Ovary (tissue), 9 donors: ENCODE results near the gene ARHGAP10. TPM values are rescaled to one million over a fixed set of nuclear protein-coding genes. Genes with fewer than 3 reads are reported as not detected.

Source experiments
- DNase-seq, 5 donors: peaks; one replicate each; pipeline ENCODE4 v3.0.0-alpha.2; 2019 to 2020
- H3K27ac ChIP-seq, 2 donors: fragments of 200-600 bp; one replicate each; pipeline versions ENCODE4 v1.5.1 to v1.8.0; 2019 to 2022
- H3K27me3 ChIP-seq: fragments of 200-600 bp; one replicate; pipeline ENCODE4 v1.8.0; 2022
- H3K36me3 ChIP-seq: fragments of 200-600 bp; sonication (generic); one replicate; pipeline ENCODE4 v1.5.1; 2019
- H3K4me1 ChIP-seq: one replicate; pipeline ENCODE4 v1.8.1; 2013; ENCODE audit warnings: mild to moderate bottlenecking, moderate library complexity; ENCODE audit not compliant: insufficient read depth
- H3K4me3 ChIP-seq: fragments of 200-600 bp; sonication (generic); one replicate; pipeline ENCODE4 v1.5.1; 2017
- H3K9me3 ChIP-seq, 2 donors: fragments of 200-600 bp in 1 of 2; sonication (generic) in 1 of 2; one replicate each; pipeline versions ENCODE4 v1.5.1 to v1.8.1; 2013 to 2019; ENCODE audit warnings: mild to moderate bottlenecking in 1 of 2, moderate library complexity in 1 of 2
- CTCF ChIP-seq, 3 donors: fragments of 450-650 bp in 2 of 3; fragments of 200-600 bp in 1 of 3; IDR thresholded peaks; one replicate each; pipeline versions ENCODE4 v1.5.1 to v1.8.0; 2016 to 2022; ENCODE audit warnings: antibody characterized with exemption in 3 of 3, mild to moderate bottlenecking in 1 of 3
- EP300 ChIP-seq: sonication (generic); formaldehyde crosslinking; IDR thresholded peaks from one replicate; pipeline ENCODE4 v1.6.1; 2017; ENCODE audit warnings: antibody characterized with exemption
- POLR2A ChIP-seq: fragments of 450-650 bp; IDR thresholded peaks from one replicate; pipeline ENCODE4 v1.6.1; 2017; ENCODE audit warnings: antibody characterized with exemption, mild to moderate bottlenecking, moderate library complexity
- WGBS, 3 donors: extraction: QIAGEN DNeasy Blood & Tissue Kit in 1 of 3; methylation state at CpG; one replicate each; pipeline versions ENCODE4 v1.1.5 to v1.1.7; 2013 to 2017; 5-methylcytosine and 5-hydroxymethylcytosine counted together
- intact Hi-C, 4 donors: fragments of 100-400 bp; cut with DNase I; formaldehyde crosslinking; loops; one replicate each; pipeline versions ENCODE4 v1.11.0 to v1.15.1; 2022 to 2023
- polyA plus RNA-seq, 2 donors: library from polyadenylated mRNA; stranded (reverse); fragments of 200-250 nt in 1 of 2; fragments of 350-450 nt in 1 of 2; fragmentation: Illumina TruSeq in 1 of 2; extraction: RNeasy Lipid Tissue Mini Kit (QIAGEN cat#74804) in 1 of 2; gene quantifications; one replicate each; pipeline ENCODE4 v1.2.3, GENCODE V29; 2013 to 2014
- total RNA-seq, 7 donors: library from RNA; depleted of rRNA in 2 of 7; stranded (reverse); fragments of >200 nt in 2 of 7; fragmentation: NEBNext Ultra II Directional in 3 of 7; extraction: Animal tissue kit (Norgen Biotek cat#: 25700) in 3 of 7; gene quantifications; one replicate each; pipeline versions ENCODE4 v1.1.0 to v1.2.4, GENCODE V29; 2016 to 2023
- donor health status: DM: no; HTN: no; CAD: no; lungs with moderate emphysema.
- donor health status: DM: no; HTN: no; CAD: no.
- donor health status: Bipolar disorder and iron deficiency.
- donor health status: DM: yes; HTN: yes; CAD: no.
- donor health status: DM: no; HTN: no; CAD: no.
- donor health status: DM: yes; HTN: yes; CAD: no.

ARHGAP10 gene
- total and polyA plus RNA-seq, 9 donors, result 37.1 to 76.7 (median 63.8) TPM

- H3K4me1 ChIP-seq, result no peaks in the 10 kb centered on the region
- no peaks in the 10 kb centered on the region for H3K36me3 ChIP-seq
- H3K9me3 ChIP-seq, result no peaks in the 10 kb centered on the region
- H3K27ac ChIP-seq, result no peak overlapping the region
- 45 to 58% (median 57%) methylated on average over 2 of the region's 2 CpGs for WGBS, 3 donors
- no peak overlapping the region for H3K4me3 ChIP-seq
- DNase-seq, result no peak
- TF ChIP-seq CTCF (IDR thresholded peaks at IDR 0.05) (no peak), EP300 (no peak), POLR2A (no peak)
- H3K27me3 ChIP-seq, result no peaks in the 10 kb centered on the region
- intact Hi-C loops, result no loop called here
Measured at GRCh38 chr4:147950841-147951240, 219.0 kb downstream of the ARHGAP10 start.

GRCh38 chr4:147954850-147955249, 223.0 kb downstream of the ARHGAP10 start:
- H3K27ac ChIP-seq, result no peak overlapping the region
- H3K9me3 ChIP-seq, result no peaks in the 10 kb centered on the region
- DNase-seq, result no peak
- H3K27me3 ChIP-seq, result no peaks in the 10 kb centered on the region
- WGBS, 3 donors, result 89 to 95% (median 91%) methylated on average over 2 of the region's 2 CpGs
- TF ChIP-seq POLR2A (no peak), CTCF (IDR thresholded peaks at IDR 0.05) (no peak), EP300 (no peak)
- peaks cover 3% of the 10 kb centered on the region for H3K4me1 ChIP-seq
- H3K4me3 ChIP-seq, result no peak overlapping the region
- H3K36me3 ChIP-seq, result no peaks in the 10 kb centered on the region
- intact Hi-C loops, result no loop called here

- WGBS, 3 donors, result 15 to 23% (median 15%) methylated on average over 4 of the region's 4 CpGs
- no peak for DNase-seq
- no peak for TF ChIP-seq POLR2A
- TF ChIP-seq CTCF (IDR thresholded peaks at IDR 0.05), result no peak
- TF ChIP-seq EP300, result no peak
- H3K4me3 ChIP-seq, result no peak overlapping the region
- no peaks in the 10 kb centered on the region for H3K9me3 ChIP-seq
- H3K27ac ChIP-seq, result no peak overlapping the region
- no peaks in the 10 kb centered on the region for H3K27me3 ChIP-seq
- no peaks in the 10 kb centered on the region for H3K36me3 ChIP-seq
- intact Hi-C loops, result no loop called here
- peaks cover 3% of the 10 kb centered on the region for H3K4me1 ChIP-seq
Measured at GRCh38 chr4:147955827-147956558, 224.1 kb downstream of the ARHGAP10 start.

GRCh38 chr4:147957446-147957845, 225.6 kb downstream of the ARHGAP10 start:
- TF ChIP-seq EP300 (no peak), CTCF (IDR thresholded peaks at IDR 0.05) (no peak), POLR2A (no peak)
- Histone ChIP-seq H3K4me3 (no peak overlapping the region), H3K36me3 (no peaks in the 10 kb centered on the region), H3K9me3 (no peaks in the 10 kb centered on the region), H3K4me1 (peaks cover 3% of the 10 kb centered on the region), H3K27ac (no peak overlapping the region), H3K27me3 (no peaks in the 10 kb centered on the region)
- no peak for DNase-seq
- intact Hi-C loops, result no loop called here
- 89 to 95% (median 91%) methylated on average over 3 of the region's 3 CpGs for WGBS, 3 donors
